Measurements from ENCODE around the gene RFX2. TPM values are rescaled to one million over a fixed set of nuclear protein-coding genes. Genes with fewer than 3 reads are reported as not detected.
"Not testable (repeated sequence)": the region's sequence is repeated elsewhere in the genome, so short reads cannot be mapped to it uniquely, and the experiment has no call there.

The RFX2 gene
- total RNA-seq, 1 experiment from 2014 or later: 9.7 TPM

DNA sequence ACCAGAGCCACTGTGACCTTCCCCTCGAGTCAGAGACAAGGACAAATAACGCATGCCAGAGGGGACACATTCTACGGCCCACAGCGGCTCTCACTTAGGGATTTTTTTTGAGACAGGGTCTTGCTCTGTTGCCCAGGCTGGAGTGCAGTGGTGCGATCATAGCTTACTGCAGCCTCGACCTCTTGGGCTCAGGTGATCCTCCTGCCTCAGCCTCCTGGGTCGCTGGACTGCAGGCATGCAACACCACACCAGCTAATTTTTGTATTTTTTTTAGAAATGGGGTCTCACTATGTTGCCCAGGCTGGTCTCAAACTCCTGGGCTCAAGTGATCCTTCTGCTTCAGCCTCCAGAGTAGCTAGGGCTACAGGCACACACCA lies 104.2 kb downstream of the RFX2 start:
- H3K27ac ChIP-seq; H3K36me3 ChIP-seq; DNase-seq (ENCODE audit: low read depth in 1 of 2, low spot score in 2 of 2); H3K4me3 ChIP-seq; H3K9me3 ChIP-seq (replicated peaks); H3K27me3 ChIP-seq (replicated peaks); H3K4me1 ChIP-seq (replicated peaks): not testable (repeated sequence)

DNA sequence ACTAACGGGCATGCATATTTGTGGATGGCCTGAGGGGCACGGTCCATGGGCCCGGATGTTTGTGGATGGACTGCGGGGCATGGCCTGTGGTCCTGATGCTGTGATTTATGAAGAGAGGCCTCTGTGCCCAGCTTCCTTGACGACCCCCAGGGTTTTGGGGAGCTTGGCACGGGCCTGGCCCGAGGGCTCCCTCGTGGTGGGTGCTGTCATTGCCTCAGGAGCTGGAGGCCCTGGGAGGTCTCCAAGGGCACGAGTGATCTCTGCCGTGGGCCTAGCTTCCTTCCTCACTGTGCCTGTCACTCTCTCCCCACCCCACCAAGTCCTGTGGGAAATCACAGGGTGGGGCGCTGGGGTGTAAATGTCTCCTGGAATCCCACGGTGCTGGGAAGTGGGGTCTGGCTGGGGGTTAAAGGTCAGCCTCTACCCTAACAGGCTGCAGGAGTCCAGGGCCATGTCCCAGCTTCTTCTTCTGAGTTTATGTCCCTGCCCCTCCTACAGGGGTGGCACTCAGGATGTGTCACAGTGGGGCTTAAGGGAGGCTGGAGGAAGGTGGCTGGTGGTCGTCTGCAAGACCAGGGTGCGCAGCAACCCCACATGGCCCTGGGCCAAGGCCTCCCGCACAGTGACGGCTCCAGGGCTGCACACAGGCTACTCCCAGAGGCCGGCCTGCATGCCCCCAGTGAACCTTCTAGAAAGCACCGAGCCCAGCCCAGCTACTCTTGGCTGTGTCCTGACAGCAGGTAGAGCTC lies 104.8 kb downstream of the RFX2 start:
- H3K9me3 ChIP-seq (replicated peaks): no peaks in the 10 kb centered on the region
- H3K36me3 ChIP-seq: no peaks in the 10 kb centered on the region
- H3K4me3 ChIP-seq: no peak overlapping the region
- no peaks in the 10 kb centered on the region for H3K4me1 ChIP-seq (replicated peaks)
- no peak overlapping the region for H3K27ac ChIP-seq
- no peak for DNase-seq (ENCODE audit: low read depth in 1 of 2, low spot score in 2 of 2)
- no peaks in the 10 kb centered on the region for H3K27me3 ChIP-seq (replicated peaks)

- H3K4me3 ChIP-seq: no peak overlapping the region
- no peaks in the 10 kb centered on the region for H3K36me3 ChIP-seq
- no peaks in the 10 kb centered on the region for H3K9me3 ChIP-seq (replicated peaks)
- no peak for DNase-seq (ENCODE audit: low read depth in 1 of 2, low spot score in 2 of 2)
- no peaks in the 10 kb centered on the region for H3K4me1 ChIP-seq (replicated peaks)
- H3K27me3 ChIP-seq (replicated peaks): no peaks in the 10 kb centered on the region
- no peak overlapping the region for H3K27ac ChIP-seq
Measured at GRCh38 chr19:6003976-6004375, 106.3 kb downstream of the RFX2 start.

- Histone ChIP-seq H3K27ac (no peak overlapping the region), H3K36me3 (no peaks in the 10 kb centered on the region), H3K4me1 (replicated peaks) (no peaks in the 10 kb centered on the region), H3K4me3 (no peak overlapping the region), H3K27me3 (replicated peaks) (no peaks in the 10 kb centered on the region), H3K9me3 (replicated peaks) (no peaks in the 10 kb centered on the region)
- no peak for DNase-seq (ENCODE audit: low read depth in 1 of 2, low spot score in 2 of 2)
Measured at GRCh38 chr19:6002591-6002990, 107.7 kb downstream of the RFX2 start.

DNA sequence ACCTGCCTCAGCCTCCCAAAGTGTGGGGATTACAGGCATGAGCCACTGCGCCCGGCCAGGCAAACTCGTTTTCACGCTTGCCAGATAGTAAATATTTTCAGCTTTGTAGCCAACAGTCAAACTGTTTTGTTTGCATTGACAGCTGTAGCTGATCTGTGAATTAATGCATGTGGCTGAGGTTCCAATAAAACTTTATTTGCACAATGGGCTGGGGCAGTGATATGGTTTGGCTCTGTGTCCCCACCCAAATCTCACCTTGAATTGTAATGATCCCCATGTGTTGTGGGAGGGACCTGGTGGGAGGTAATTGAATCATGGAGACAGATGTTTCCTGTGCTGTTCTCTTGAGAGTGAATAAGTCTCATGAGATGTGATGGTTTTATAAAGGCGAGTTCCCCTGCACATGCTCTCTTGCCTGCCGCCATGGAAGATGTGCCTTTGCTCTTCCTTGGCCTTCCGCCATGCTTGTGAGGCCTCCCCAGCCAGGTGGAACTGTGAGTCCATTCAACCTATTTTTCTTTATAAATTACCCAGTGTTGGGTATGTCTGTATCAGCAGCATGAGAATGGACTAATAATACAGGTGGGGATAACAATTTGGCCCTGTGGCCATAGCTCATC lies 110.0 kb downstream of the RFX2 start:
- Histone ChIP-seq H3K27ac (no peak overlapping the region), H3K4me1 (replicated peaks) (no peaks in the 10 kb centered on the region), H3K36me3 (no peaks in the 10 kb centered on the region), H3K4me3 (no peak overlapping the region), H3K27me3 (replicated peaks) (no peaks in the 10 kb centered on the region), H3K9me3 (replicated peaks) (no peaks in the 10 kb centered on the region)
- no peak for DNase-seq (ENCODE audit: low read depth in 1 of 2, low spot score in 2 of 2)

GRCh38 chr19:5999693-6000092 lies 110.6 kb downstream of the RFX2 start:
- no peaks in the 10 kb centered on the region for H3K36me3 ChIP-seq
- no peaks in the 10 kb centered on the region for H3K27me3 ChIP-seq (replicated peaks)
- H3K9me3 ChIP-seq (replicated peaks): no peaks in the 10 kb centered on the region
- H3K27ac ChIP-seq: no peak overlapping the region
- no peaks in the 10 kb centered on the region for H3K4me1 ChIP-seq (replicated peaks)
- DNase-seq (ENCODE audit: low read depth in 1 of 2, low spot score in 2 of 2): no peak
- H3K4me3 ChIP-seq: no peak overlapping the region

GRCh38 chr19:5997371-5997770 lies 112.9 kb downstream of the RFX2 start:
- no peak for DNase-seq (ENCODE audit: low read depth in 1 of 2, low spot score in 2 of 2)

GRCh38 chr19:5996623-5997320 lies 113.5 kb downstream of the RFX2 start:
- Histone ChIP-seq H3K9me3 (replicated peaks) (no peaks in the 10 kb centered on the region), H3K4me3 (no peak overlapping the region), H3K4me1 (replicated peaks) (no peaks in the 10 kb centered on the region), H3K36me3 (no peaks in the 10 kb centered on the region), H3K27me3 (replicated peaks) (no peaks in the 10 kb centered on the region), H3K27ac (no peak overlapping the region)
- DNase-seq (ENCODE audit: low read depth in 1 of 2, low spot score in 2 of 2): no peak

More at GRCh38 chr19:5997371-5997770, 112.9 kb downstream of the RFX2 start:
- H3K9me3 ChIP-seq (replicated peaks): no peaks in the 10 kb centered on the region
- no peaks in the 10 kb centered on the region for H3K27me3 ChIP-seq (replicated peaks)
- H3K4me1 ChIP-seq (replicated peaks): no peaks in the 10 kb centered on the region
- H3K27ac ChIP-seq: no peak overlapping the region
- no peaks in the 10 kb centered on the region for H3K36me3 ChIP-seq
- no peak overlapping the region for H3K4me3 ChIP-seq

- Histone ChIP-seq H3K27me3 (replicated peaks) (no peaks in the 10 kb centered on the region), H3K4me3 (no peak overlapping the region)
Measured at GRCh38 chr19:5996102-5996501, 114.2 kb downstream of the RFX2 start.

GRCh38 chr19:5995606-5996005 lies 114.7 kb downstream of the RFX2 start:
- no peak for DNase-seq (ENCODE audit: low read depth in 1 of 2, low spot score in 2 of 2)
- H3K27ac ChIP-seq: no peak overlapping the region

More at GRCh38 chr19:5996102-5996501, 114.2 kb downstream of the RFX2 start:
- Histone ChIP-seq H3K9me3 (replicated peaks) (no peaks in the 10 kb centered on the region), H3K4me1 (replicated peaks) (no peaks in the 10 kb centered on the region), H3K36me3 (no peaks in the 10 kb centered on the region), H3K27ac (no peak overlapping the region)
- DNase-seq (ENCODE audit: low read depth in 1 of 2, low spot score in 2 of 2): no peak

GRCh38 chr19:5994405-5995165 lies 115.7 kb downstream of the RFX2 start:
- H3K36me3 ChIP-seq: no peaks in the 10 kb centered on the region
- H3K4me1 ChIP-seq (replicated peaks): peaks cover 3% of the 10 kb centered on the region; the same call in 1 of the 2 replicates
- no peak for DNase-seq (ENCODE audit: low read depth in 1 of 2, low spot score in 2 of 2)
- no peak overlapping the region for H3K4me3 ChIP-seq
- no peak overlapping the region for H3K27ac ChIP-seq
- H3K27me3 ChIP-seq (replicated peaks): no peaks in the 10 kb centered on the region
- H3K9me3 ChIP-seq (replicated peaks): no peaks in the 10 kb centered on the region

More at GRCh38 chr19:5995606-5996005, 114.7 kb downstream of the RFX2 start:
- H3K4me1 ChIP-seq (replicated peaks): no peaks in the 10 kb centered on the region
- no peaks in the 10 kb centered on the region for H3K27me3 ChIP-seq (replicated peaks)
- no peak overlapping the region for H3K4me3 ChIP-seq
- no peaks in the 10 kb centered on the region for H3K9me3 ChIP-seq (replicated peaks)
- H3K36me3 ChIP-seq: no peaks in the 10 kb centered on the region

GRCh38 chr19:5993648-5994358 lies 116.5 kb downstream of the RFX2 start:
- peaks cover 5% of the 10 kb centered on the region; the same call in 1 of the 2 replicates for H3K4me1 ChIP-seq (replicated peaks)
- H3K27ac ChIP-seq: no peak overlapping the region
- DNase-seq (ENCODE audit: low read depth in 1 of 2, low spot score in 2 of 2): no peak
- H3K9me3 ChIP-seq (replicated peaks): no peaks in the 10 kb centered on the region
- no peak overlapping the region for H3K4me3 ChIP-seq
- H3K27me3 ChIP-seq (replicated peaks): no peaks in the 10 kb centered on the region
- H3K36me3 ChIP-seq: no peaks in the 10 kb centered on the region

GRCh38 chr19:5993201-5993600 lies 117.1 kb downstream of the RFX2 start:
- H3K27me3 ChIP-seq (replicated peaks): no peaks in the 10 kb centered on the region
- H3K27ac ChIP-seq: no peak overlapping the region
- no peaks in the 10 kb centered on the region for H3K36me3 ChIP-seq
- H3K4me1 ChIP-seq (replicated peaks): peaks cover 5% of the 10 kb centered on the region; the same call in 1 of the 2 replicates
- DNase-seq (ENCODE audit: low read depth in 1 of 2, low spot score in 2 of 2): no peak
- no peak overlapping the region for H3K4me3 ChIP-seq
- no peaks in the 10 kb centered on the region for H3K9me3 ChIP-seq (replicated peaks)

Measured in SJSA1 (cell line).